GM12864 (cell line): ENCODE measurements around the gene GUCD1.

Experiments used
- DNase-seq: peaks from one replicate; pipeline ENCODE4 v3.0.0-alpha.2; 2011; ENCODE audit warnings: low read depth
- H3K4me3 ChIP-seq: 2 replicates; pipeline ENCODE4 v1.5.1; 2011; ENCODE audit warnings: mild to moderate bottlenecking, low read depth, low read length, control low read depth
- TF ChIP-seq, protein P1 (sequence below): IDR thresholded peaks from 2 replicates; pipeline ENCODE4 v1.5.1; 2011; ENCODE audit warnings: low read depth, mild to moderate bottlenecking, moderate library complexity, low read length, control low read depth, inconsistent platforms; ENCODE audit errors: missing control alignments

GUCD1 gene

GRCh38 chr22:24567668-24568067 is 12.7 kb upstream of the GUCD1 start:
- DNase-seq: no peak
- no peak overlapping the region for H3K4me3 ChIP-seq
- TF ChIP-seq, protein P1, sequence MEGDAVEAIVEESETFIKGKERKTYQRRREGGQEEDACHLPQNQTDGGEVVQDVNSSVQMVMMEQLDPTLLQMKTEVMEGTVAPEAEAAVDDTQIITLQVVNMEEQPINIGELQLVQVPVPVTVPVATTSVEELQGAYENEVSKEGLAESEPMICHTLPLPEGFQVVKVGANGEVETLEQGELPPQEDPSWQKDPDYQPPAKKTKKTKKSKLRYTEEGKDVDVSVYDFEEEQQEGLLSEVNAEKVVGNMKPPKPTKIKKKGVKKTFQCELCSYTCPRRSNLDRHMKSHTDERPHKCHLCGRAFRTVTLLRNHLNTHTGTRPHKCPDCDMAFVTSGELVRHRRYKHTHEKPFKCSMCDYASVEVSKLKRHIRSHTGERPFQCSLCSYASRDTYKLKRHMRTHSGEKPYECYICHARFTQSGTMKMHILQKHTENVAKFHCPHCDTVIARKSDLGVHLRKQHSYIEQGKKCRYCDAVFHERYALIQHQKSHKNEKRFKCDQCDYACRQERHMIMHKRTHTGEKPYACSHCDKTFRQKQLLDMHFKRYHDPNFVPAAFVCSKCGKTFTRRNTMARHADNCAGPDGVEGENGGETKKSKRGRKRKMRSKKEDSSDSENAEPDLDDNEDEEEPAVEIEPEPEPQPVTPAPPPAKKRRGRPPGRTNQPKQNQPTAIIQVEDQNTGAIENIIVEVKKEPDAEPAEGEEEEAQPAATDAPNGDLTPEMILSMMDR: no peak

- TF ChIP-seq, protein P1: no peak
These were observed 12.1 kb upstream of the GUCD1 start for GRCh38 chr22:24566899-24567511.

GRCh38 chr22:24565077-24565476 is 10.1 kb upstream of the GUCD1 start:
- H3K4me3 ChIP-seq: no peak overlapping the region
- no peak for DNase-seq
- TF ChIP-seq, protein P1: no peak

More at GRCh38 chr22:24566899-24567511, 12.1 kb upstream of the GUCD1 start:
- DNase-seq: no peak
- H3K4me3 ChIP-seq: no peak overlapping the region

- DNase-seq: no peak
- no peak overlapping the region for H3K4me3 ChIP-seq
- TF ChIP-seq, protein P1: no peak
These were observed 9.6 kb upstream of the GUCD1 start for GRCh38 chr22:24564376-24565058.

DNA sequence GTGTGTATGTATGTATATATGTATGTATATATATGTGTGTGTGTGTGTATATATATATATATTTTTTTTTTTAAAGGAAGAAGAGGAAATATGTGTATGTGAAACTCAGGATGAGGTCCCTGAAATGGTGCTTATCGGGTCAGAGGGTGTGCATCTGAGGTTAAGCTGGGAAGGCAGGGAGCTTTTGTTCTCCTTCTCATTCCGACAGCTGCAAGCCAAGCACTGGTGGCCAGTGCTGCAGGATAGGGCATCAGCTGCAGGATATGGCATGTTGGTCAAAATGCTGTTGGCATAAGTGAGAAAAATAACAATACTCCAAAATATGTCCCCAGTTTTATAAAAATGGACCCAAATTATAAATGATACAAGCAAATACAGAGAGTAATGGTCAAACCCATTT is 8.3 kb upstream of the GUCD1 start:
- DNase-seq: no peak
- TF ChIP-seq, protein P1: no peak
- no peak overlapping the region for H3K4me3 ChIP-seq

- no peak for DNase-seq
- TF ChIP-seq, protein P1: no peak
- no peak overlapping the region for H3K4me3 ChIP-seq
These were observed 4.5 kb upstream of the GUCD1 start for GRCh38 chr22:24559471-24559870.
